ENCODE results near the gene CPB2. TPM values are rescaled to one million over a fixed set of nuclear protein-coding genes. Genes with fewer than 3 reads are reported as not detected.

Gene CPB2
- total RNA-seq, 2 donors from 2014 or later = 0.40 TPM; not detected in 1

DNA sequence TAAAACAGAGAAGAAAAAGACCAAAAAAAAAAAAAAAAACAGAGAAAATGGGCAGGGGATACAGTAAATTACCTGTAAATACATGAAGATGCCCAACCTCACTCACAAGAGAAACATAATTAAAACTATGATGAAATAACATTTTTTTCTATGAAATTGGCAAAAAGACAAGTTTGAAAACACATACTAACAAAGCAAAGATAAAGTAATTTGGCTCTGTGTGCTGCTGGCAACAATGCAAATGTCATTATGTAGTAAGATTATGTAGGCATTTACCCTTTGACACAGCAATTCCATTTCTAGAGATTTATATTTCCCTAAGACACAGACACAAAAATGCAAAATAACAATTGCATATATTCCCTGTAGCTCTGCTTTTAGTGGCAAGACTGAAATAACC lies 72.5 kb downstream of the CPB2 start:
- Histone ChIP-seq H3K36me3 (no peaks in the 10 kb centered on the region), H3K27me3 (no peaks in the 10 kb centered on the region), H3K9ac (ENCODE audit: low read depth in 2 of 2, low read length in 2 of 2) (no peak overlapping the region), H3K4me3 (no peak overlapping the region), H3K9me3 (no peaks in the 10 kb centered on the region), H3K4me1 (no peaks in the 10 kb centered on the region), H3K27ac (no peak overlapping the region)
- intact Hi-C loops (cut with DNase I) = no loop called here
- TF ChIP-seq, protein P1, sequence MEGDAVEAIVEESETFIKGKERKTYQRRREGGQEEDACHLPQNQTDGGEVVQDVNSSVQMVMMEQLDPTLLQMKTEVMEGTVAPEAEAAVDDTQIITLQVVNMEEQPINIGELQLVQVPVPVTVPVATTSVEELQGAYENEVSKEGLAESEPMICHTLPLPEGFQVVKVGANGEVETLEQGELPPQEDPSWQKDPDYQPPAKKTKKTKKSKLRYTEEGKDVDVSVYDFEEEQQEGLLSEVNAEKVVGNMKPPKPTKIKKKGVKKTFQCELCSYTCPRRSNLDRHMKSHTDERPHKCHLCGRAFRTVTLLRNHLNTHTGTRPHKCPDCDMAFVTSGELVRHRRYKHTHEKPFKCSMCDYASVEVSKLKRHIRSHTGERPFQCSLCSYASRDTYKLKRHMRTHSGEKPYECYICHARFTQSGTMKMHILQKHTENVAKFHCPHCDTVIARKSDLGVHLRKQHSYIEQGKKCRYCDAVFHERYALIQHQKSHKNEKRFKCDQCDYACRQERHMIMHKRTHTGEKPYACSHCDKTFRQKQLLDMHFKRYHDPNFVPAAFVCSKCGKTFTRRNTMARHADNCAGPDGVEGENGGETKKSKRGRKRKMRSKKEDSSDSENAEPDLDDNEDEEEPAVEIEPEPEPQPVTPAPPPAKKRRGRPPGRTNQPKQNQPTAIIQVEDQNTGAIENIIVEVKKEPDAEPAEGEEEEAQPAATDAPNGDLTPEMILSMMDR (IDR thresholded peaks at IDR 0.05) = no peak
- no peak for DNase-seq

DNA sequence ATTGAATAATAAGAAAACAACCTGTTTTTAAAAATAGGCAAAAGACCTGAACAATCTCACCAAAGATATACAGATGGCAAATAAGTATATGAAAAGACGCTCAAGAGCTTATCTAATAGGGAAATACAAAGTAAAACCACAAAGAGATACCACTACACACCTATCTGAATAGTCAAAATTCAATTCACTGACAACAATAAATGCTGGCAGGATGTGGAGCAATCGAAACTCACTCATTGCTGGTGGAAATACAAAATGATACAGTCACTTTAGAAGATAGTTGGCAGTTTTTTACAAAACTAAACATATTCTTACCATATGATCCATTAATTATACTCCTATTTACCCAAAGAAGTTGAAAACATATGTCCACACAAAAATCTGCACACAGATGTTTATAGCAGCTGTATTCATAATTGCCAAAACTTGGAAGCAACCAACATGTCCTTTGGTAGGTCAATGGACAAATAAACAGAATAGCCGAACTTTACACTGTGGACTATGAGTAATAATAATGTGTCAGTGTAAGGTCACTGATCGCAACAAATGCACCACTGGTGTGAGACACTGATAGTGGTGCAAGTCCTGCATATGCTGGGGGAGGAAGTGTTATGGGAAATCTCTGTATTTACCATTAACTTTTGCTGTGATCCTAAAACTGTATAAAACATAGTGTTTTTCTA lies 73.1 kb downstream of the CPB2 start:
- no peaks in the 10 kb centered on the region for H3K36me3 ChIP-seq
- H3K27me3 ChIP-seq = no peaks in the 10 kb centered on the region
- no peak overlapping the region for H3K27ac ChIP-seq
- DNase-seq = no peak
- H3K9ac ChIP-seq (ENCODE audit: low read depth in 2 of 2, low read length in 2 of 2) = no peak overlapping the region
- intact Hi-C loops (cut with DNase I) = no loop called here
- H3K4me3 ChIP-seq = no peak overlapping the region
- TF ChIP-seq, protein P1 (IDR thresholded peaks at IDR 0.05) = no peak
- no peaks in the 10 kb centered on the region for H3K4me1 ChIP-seq
- H3K9me3 ChIP-seq = no peaks in the 10 kb centered on the region

DNA sequence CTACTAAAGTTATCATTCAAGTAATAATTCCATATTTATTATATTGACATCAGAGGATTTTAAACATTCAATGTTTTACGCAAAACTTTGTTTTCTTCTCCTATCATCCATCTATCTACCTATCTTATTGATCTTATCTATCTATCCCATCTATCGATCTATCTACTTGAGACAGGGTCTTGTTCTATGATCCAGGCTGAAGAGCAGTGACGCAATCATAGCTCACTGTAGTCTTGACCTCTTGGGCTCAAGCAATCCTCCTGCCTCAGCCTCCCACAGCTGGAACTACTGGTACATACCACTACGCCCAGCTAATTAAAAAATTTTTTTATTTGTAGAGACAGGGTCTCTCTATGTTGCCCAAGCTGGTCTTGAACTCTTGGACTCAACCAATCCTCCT lies 79.7 kb downstream of the CPB2 start:
- DNase-seq = no peak
- TF ChIP-seq, protein P1 (IDR thresholded peaks at IDR 0.05) = no peak
- Histone ChIP-seq H3K27me3 (no peaks in the 10 kb centered on the region), H3K4me3 (no peak overlapping the region), H3K36me3 (no peaks in the 10 kb centered on the region), H3K4me1 (no peaks in the 10 kb centered on the region), H3K9ac (ENCODE audit: low read depth in 2 of 2, low read length in 2 of 2) (no peak overlapping the region), H3K9me3 (no peaks in the 10 kb centered on the region), H3K27ac (no peak overlapping the region)
- intact Hi-C loops (cut with DNase I) = no loop called here

GRCh38 chr13:46022481-46022880 lies 82.4 kb downstream of the CPB2 start:
- DNase-seq = no peak
- Histone ChIP-seq H3K36me3 (no peaks in the 10 kb centered on the region), H3K4me3 (no peak overlapping the region), H3K27me3 (no peaks in the 10 kb centered on the region), H3K27ac (no peak overlapping the region), H3K9ac (ENCODE audit: low read depth in 2 of 2, low read length in 2 of 2) (no peak overlapping the region), H3K4me1 (no peaks in the 10 kb centered on the region), H3K9me3 (no peaks in the 10 kb centered on the region)
- intact Hi-C loops (cut with DNase I) = no loop called here
- TF ChIP-seq, protein P1 (IDR thresholded peaks at IDR 0.05) = no peak

DNA sequence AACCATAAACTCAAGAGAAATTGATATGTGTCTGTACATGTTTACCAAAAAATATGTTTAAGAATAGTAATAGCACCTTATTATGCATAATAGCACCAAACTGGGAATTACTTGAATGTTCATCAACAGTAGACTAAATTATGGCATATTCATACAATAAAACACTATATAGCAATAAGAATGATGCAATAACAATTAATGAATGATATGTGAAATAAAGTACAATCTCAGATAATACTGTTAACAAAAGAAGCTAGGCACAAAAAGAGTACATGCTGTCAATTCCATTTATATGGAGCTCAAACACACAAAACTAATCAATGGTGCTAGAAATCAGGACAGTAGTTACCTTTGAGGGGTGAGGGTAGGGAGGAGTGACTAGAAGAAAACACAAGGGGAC lies 88.6 kb downstream of the CPB2 start:
- Histone ChIP-seq H3K27ac (no peak overlapping the region), H3K4me1 (no peaks in the 10 kb centered on the region), H3K4me3 (no peak overlapping the region), H3K9ac (ENCODE audit: low read depth in 2 of 2, low read length in 2 of 2) (no peak overlapping the region), H3K9me3 (no peaks in the 10 kb centered on the region), H3K36me3 (no peaks in the 10 kb centered on the region), H3K27me3 (no peaks in the 10 kb centered on the region)
- intact Hi-C loops (cut with DNase I) = no loop called here
- TF ChIP-seq, protein P1 (IDR thresholded peaks at IDR 0.05) = no peak
- no peak for DNase-seq
